CD4-positive, alpha-beta T cell treated with Interleukin-10 for 1 hour (primary cell): ENCODE results near the gene MYL9.
A peak's percentile ranks its signal among the peaks of the same experiment; 100 is the strongest.
"Not testable (repeated sequence)": the region's sequence is repeated elsewhere in the genome, so short reads cannot be mapped to it uniquely, and the experiment has no call there.

Experiments used
- DNase-seq: peaks from one replicate; pipeline ENCODE4 v3.0.0-alpha.2; 2020

Gene MYL9

GRCh38 chr20:36549942-36550789, 8.8 kb downstream of the MYL9 start:
- no peak for DNase-seq

- DNase-seq: no peak
These were observed 9.5 kb downstream of the MYL9 start for GRCh38 chr20:36550790-36551299.

GRCh38 chr20:36555248-36555647, 13.9 kb downstream of the MYL9 start:
- DNase-seq: no peak

GRCh38 chr20:36562724-36563123, 21.4 kb downstream of the MYL9 start:
- DNase-seq: no peak

- DNase-seq: no peak
These were observed 22.1 kb downstream of the MYL9 start for GRCh38 chr20:36563374-36563773.

- DNase-seq: not testable (repeated sequence)
These were observed 22.9 kb downstream of the MYL9 start for GRCh38 chr20:36564078-36564725.

- peak; percentile 48 for DNase-seq
These were observed 23.4 kb downstream of the MYL9 start for GRCh38 chr20:36564726-36565121.

- DNase-seq: no peak
These were observed 24.2 kb downstream of the MYL9 start for GRCh38 chr20:36565520-36565919.

GRCh38 chr20:36569847-36570429, 28.6 kb downstream of the MYL9 start:
- DNase-seq: no peak

GRCh38 chr20:36571564-36572504, 30.5 kb downstream of the MYL9 start:
- DNase-seq: no peak

- DNase-seq: peak; percentile 71
These were observed 31.4 kb downstream of the MYL9 start for GRCh38 chr20:36572701-36573102.

GRCh38 chr20:36573103-36573797, 31.9 kb downstream of the MYL9 start, which contains the start of gene TGIF2:
Gene TGIF2 (plus strand): TSS chr20:36573597. CDS start chr20:36578775, 5,178 bp downstream.
- peak; percentile 95 for DNase-seq

- peak; percentile 47 for DNase-seq
These were observed 32.6 kb downstream of the MYL9 start for GRCh38 chr20:36573798-36574365.

- DNase-seq: peak; percentile 59
These were observed 33.2 kb downstream of the MYL9 start for GRCh38 chr20:36574366-36575135.

GRCh38 chr20:36576081-36576445, 34.7 kb downstream of the MYL9 start:
- DNase-seq: no peak

- no peak for DNase-seq
These were observed 37.2 kb downstream of the MYL9 start for GRCh38 chr20:36578356-36579041.

GRCh38 chr20:36579996-36580545, 38.8 kb downstream of the MYL9 start:
- DNase-seq: no peak

GRCh38 chr20:36582322-36582721, 41.0 kb downstream of the MYL9 start:
- DNase-seq: no peak

GRCh38 chr20:36582821-36583220, 41.5 kb downstream of the MYL9 start:
- no peak for DNase-seq

- no peak for DNase-seq
These were observed 42.7 kb downstream of the MYL9 start for GRCh38 chr20:36584018-36584481.
